NCI-H128 (cell line): ENCODE results near the gene UGT3A2.
"Not testable (repeated sequence)": the region's sequence is repeated elsewhere in the genome, so short reads cannot be mapped to it uniquely, and the experiment has no call there.

Source experiments
- DNase-seq: peaks from one replicate; lab custom pipeline; 2025; ENCODE audit not compliant: unreplicated experiment; lab: John Stamatoyannopoulos, UW

Gene UGT3A2

DNA sequence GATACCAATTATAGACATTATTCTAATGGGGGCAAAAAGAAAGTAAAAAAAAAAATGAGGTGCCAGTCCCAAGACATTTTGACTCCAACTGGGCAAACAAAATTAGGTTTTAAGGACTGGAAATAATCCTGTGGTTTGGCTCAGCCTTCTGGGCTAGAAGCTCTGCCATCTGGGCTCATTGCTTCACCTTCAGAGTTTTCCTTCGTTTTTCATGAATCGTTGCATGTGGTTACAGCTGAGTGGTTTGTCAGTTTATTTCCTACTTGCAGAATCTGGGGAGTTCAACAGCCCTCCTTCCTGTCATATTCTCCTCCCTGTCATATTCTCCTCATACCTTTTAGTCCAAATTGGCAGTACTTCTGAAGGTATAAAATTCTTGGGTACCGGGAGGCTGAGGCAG lies 12.0 kb downstream of the UGT3A2 start:
- no peak for DNase-seq

DNA sequence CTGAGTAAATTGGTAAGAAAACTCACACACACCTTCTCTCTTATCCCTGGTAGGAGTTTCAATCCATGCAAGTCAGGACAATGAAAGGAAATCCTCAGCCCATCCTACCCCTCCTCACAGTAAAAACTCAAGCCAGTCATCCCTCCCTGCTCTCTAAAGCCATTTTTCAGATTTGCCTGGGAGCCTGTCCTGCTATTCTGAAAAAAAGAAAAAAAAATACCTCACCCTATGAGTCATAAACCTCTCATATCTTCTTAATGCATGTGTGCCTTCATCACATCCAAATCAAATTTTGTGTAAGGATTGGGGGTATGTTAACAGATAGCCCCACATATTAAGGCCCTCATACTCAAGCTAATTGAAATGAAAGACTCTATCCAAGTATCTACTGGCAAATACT lies 14.1 kb downstream of the UGT3A2 start:
- DNase-seq, result no peak

DNA sequence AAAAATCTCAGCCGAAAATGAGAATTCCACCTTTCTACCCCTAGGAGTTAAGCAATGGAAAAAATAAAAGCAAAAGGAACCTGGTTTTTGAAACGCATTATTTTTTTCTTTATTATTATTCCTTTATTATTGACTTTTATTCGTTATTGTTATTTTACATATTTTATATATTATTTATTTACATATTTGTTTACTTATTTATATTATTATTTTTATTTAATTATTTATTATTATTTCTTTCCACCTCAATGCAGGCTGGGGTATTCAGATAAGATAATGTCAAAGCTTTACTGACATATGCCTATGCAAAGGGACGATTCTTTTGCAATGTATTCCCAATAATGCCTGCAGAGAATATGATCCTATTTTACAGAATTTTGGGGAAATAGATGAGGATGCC lies 16.7 kb downstream of the UGT3A2 start:
- DNase-seq, result no peak

DNA sequence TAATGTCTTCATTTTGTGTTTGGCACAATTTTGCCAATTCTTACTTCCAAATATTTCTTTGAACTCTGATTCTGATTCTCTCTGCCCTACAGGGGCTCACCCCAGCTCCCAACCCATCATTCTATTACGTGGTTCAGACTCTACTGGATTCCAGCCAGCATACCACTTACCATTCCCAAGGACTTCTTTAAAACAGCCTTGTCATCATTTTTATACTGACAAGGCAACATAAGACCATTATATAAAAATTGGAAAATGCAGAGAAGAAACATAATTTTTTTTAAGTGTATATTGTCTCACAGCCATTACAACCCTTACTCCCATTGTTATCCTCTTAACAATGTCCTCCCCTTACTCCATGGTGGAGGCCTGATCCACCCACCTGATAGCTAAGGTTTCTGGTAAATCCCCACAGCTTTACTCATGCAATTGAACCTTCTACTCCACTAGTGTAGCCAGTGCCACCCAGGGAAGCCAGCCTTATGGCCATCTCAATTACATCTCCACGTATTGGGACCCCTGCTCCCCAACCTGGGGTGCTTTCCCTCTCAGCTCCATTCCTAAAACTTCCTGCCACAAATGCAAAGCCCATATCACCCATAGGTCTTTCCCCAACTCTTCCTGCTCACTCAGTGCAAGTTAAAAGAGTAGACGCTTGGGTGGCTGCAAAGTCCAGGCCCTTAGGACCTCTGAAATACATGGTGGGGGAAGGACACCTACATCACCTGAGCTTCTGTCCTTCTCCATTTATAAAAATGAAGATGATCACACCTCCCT lies 19.1 kb downstream of the UGT3A2 start:
- no peak for DNase-seq

DNA sequence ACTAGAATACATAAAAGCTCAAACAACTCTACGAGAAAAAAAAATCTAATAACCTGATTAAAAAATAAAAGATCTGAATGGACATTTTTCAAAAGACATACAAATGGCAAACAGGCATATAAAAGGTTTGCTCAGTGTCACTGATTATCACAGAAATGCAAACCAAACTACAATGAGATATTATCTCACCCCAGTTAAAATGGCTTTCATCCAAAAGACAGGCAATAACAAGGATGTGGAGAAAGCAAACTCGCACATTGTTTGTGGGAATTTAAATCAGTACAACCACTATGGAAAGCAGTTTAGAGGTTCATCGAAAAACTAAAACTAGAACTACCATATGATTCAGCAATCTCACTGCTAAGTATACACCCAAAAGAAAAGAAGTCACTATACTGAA lies 20.8 kb downstream of the UGT3A2 start:
- no peak for DNase-seq

DNA sequence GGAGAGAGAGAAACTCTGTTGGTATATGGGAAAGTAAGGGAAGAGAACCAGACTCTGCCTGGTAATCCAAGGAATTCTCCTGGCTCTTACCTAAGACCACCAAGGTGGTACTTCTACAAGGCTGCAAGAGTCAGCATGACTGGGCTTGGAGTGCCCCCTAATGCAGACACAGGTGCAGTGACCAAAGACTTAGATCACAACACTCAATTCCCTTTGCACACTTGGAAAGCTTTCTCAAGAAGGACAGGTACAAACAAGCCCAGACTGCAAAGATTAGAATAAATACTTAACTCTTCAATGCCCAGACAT lies 25.2 kb downstream of the UGT3A2 start:
- DNase-seq, result no peak

DNA sequence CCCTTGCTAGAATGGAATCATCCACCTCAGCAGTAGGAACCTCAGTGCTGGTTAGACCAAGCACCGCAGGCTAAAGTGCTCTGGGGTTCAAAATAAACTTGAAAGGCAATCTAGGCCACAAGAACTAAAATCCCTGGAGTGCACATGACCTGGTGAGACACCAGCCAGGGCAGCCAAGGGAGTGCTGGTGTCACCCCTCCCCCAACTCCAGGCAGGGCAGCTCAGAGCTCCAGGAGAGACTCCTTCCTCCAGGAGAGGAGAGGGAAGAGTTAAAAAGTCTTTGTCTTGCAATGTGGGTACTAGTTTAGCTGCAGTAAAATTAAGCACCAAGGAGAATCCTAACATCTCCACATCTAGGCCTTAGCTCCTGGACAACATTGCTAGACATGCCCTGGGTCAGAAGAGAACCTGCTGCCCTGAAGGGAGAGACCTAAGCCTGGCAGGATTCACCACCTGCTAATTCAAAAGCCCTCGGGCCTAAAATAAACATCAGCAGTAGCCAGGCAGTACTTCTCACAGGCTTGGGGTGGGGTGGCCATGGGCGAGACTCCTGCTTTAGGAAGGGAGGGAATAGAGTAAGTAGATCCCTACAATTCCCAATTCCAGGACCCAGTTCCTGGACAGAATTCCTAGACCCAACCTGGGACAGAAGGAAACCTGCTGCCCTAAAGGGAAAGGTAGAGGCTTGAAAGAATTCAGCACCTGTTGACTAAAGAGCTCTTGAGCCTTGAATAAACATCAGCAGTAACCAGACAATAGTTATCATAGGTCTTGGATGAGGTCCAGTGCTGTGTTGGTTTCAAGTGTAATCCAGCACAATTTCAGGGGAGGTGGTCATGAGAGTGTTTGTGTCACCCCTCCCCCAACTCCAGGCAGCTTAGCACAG lies 25.8 kb downstream of the UGT3A2 start:
- DNase-seq, result peak; percentile 25

DNA sequence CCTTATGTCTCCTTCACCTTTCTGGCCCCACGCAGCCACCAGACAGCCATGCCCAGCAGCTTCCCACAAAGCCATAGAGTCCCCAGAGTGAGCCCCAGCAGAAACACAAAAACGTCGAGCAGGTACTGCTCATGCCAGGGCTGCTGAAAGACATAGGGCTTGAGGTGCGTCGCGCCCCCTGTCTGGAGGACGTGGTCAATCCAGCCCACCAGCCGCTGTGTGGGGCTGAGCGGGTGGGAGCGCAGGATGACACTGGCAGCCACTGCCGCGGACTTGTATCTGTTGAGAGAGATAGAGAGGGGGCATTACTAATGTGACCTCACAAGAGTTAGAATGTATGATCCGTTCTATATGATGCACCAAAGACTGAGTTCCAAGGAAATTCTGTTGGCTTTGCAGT lies 31.0 kb downstream of the UGT3A2 start:
- no peak for DNase-seq

DNA sequence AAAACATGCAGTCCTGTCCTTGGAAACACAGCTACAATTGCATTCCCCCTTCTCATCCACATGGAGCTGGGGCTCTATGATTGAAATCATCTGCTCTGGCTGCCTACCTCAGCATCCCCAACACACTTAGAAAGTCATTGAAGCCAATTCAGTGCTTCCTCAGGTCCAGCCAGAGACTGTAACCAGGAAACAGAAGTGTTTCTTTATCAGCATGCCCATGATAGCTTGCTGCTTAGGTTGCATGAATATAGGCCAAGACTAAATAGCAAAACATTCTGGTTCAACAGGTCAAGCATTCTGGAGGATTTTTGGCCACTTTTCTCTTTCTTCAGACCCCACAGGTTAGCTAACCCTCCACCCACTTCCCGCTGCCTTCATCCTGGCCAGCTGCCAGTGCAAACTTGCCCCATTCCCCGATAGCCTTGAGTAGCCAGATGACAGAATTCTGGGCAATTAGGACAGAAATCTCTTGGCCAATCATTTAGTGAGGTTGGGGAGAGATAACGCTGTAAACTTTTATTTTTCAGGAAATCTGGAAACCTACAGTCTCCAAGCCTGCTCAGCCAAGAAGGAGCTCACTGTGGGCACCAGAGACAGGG lies 32.0 kb downstream of the UGT3A2 start:
- DNase-seq, result not testable (repeated sequence)

DNA sequence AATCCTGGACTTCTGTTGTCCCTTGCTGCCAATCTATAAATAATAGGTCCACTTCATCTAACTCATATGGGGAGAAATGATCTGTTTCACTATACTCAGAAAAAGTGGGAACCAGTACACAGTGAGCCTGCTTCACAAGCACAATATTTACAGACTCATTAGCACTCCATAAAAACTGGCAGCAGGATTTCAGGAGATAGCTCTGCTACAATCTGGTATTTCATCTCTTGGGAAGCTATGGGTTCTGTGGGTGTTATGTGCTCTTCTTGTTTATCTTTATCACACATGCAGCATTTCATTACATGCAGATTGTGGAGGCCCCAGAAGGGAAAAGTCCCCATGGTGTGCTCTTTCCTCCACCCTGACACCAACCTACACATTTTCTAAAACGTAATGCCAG lies 33.2 kb downstream of the UGT3A2 start:
- no peak for DNase-seq

DNA sequence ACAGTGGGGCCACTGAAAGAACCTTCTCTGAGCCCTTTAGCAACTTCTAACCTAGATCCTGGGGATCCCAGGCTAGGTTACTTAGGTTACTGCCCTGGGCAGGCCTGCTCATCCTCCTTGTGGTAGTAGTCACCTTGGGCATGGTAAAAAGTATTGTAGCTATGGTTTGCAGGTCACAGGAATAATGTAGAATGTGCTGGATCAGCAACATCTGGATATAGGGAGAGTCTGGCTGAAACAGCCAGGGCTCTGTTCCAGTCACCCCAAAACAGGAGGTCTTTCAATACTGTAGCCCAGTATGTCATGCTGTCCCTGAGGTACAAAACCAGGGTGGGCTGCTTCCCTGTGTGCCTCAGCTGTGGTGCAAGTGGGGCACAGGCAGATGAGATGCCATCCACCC lies 33.6 kb downstream of the UGT3A2 start:
- DNase-seq, result no peak

DNA sequence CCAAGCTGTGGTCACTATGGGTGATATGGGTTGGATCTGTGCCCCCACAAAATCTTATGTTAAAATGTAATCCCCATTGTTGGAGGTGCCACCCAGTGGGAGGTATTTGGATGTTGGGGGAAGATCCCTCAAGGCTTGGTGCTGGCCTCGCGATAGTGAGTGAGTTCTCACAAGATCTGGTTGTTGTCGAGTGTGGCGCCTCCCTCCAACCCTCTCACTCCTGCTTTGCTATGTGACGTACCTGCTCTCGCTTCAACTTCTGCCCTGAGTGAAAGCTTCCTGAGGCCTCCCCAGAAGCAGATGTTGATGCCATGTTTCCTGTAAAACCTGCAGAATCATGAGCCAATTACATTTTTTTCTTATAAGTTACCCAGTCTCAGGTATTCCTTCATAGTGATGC lies 35.5 kb downstream of the UGT3A2 start:
- no peak for DNase-seq

DNA sequence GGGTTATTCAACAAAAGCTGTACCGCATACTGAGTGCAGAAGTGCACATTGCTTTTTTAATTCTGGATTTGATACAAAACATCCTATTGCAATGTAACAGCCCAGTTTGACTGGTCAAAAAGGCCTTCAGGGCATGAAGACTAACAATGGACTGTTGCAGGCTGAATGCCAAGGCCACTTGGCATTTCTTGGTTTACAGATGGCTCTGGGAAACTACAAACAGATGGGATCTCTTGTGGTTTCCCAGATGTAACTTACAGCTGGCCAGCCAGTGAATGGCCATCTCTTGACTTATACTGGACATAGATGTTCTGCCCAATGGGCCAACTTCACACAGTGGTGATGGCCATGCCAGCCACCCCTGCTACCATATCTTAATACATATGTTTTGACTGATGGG lies 36.8 kb downstream of the UGT3A2 start:
- DNase-seq, result no peak

DNA sequence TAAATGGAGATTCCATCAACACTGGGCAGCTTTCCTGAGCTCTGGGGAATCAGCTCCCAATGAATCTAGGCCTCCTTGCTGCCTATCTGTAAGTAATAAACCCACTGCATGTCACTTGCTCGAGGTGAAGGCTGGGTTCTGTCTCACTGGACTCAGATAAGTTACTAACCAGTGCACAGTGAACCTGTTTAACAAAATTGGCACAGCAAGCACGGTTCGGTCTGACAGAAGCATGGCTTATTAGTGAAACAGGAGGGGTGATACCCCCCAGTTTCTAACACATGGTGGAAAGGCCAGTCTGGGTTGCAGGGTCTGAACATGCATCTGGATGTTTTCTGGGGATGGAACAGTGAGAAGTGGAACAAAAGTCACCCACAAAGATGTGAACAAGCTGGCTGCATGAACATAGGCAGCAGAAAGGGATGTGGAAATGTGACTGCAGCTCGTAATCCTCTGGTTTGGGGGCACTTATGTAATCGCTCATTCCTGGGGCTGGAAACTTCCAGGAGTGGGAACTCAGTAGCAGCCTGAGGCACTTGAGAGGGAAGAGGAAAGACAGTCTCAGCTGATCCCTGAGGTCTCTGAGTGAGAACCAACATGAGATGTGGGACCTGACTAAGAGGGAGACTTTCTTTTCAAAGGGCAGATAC lies 37.7 kb downstream of the UGT3A2 start:
- DNase-seq, result no peak

DNA sequence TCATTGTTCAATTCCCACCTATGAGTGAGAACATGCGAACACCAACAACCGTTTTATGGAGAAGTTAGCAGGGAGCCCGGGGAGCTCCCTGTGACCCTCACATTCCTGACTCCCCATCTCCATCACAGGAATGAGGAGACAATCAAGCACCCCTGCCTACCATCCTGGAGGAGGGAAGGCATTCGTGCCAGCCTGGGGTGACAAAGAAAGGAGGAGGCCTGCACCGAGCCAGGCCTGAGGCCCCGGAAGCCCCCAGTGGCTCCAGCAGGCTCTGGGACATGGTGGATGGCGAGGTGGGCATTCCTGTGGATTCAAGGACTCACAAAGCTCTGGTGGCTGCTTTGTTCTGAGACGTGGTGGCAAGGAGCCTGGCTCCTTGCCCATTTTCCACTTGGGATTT lies 39.0 kb downstream of the UGT3A2 start:
- no peak for DNase-seq

DNA sequence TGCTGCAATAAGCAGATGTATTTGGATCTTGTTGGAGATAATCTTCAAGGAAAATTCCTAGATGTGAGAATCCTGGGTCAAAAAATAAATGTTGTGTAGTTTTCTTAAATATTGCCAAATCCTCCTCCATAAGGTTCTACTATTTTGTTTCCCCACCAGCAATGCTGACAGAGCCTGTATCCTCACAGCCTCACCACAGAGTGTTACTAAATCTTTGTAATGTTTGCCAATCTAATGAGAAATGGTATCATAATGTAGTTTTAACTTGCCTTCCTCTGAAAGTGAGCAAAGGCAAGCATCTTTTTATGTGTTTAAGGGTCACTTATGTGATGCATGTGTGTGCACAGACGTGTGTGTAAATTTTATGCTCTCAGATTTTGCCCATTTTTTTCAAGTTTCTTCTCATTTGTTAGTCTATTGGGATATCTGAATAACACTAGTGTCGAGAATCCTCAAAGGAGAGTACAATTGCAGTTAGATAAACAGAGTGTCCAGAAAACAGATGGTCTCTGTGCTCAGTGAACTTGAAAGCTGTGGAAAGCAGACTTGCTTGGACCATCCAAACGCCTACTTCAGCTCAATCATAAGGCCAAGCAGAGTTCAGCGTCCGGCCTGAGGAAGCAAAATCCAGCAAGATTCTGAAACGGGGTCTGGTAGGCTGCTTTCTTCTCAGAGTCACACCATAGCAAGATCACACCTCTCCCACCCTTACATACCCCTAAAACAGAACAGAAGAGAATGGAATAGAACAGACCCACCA lies 39.8 kb downstream of the UGT3A2 start:
- no peak for DNase-seq

DNA sequence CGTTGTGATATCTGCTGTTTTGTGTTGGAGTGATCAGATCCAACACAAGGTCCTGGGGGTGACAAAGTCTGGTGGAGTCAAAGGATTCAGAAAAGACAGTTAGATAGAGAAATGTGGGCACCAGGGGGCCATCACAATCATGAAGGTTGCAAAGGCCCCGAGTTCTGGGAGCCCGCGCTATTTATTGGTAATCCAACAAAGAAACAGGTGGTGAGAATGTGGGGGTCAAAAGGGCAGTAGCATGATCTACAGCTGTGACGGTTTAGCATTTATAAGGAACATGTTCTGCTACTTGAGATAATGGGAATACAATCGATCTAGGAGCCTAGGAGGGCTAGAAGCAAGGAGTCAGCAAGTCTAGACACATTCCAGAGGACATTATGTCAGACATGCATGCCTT lies 44.4 kb downstream of the UGT3A2 start:
- not testable (repeated sequence) for DNase-seq

DNA sequence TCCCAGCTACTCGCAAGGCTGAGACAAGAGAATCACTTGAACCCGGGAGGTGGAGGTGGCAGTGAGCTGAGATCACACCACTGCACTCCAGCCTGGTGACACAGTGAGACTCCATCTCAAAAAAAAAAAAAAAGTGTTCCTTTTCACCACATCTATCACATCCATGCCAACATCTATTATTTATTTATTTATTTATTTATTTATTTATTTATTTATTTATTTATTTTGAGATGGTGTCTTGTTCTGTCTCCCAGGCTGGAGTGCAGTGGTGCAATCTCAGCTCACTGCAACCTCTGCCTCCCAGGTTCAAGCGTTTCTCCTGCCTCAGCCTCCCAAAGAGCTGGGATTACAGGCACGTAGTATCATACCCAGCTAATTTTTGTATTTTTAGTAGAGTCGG lies 47.1 kb downstream of the UGT3A2 start:
- not testable (repeated sequence) for DNase-seq

DNA sequence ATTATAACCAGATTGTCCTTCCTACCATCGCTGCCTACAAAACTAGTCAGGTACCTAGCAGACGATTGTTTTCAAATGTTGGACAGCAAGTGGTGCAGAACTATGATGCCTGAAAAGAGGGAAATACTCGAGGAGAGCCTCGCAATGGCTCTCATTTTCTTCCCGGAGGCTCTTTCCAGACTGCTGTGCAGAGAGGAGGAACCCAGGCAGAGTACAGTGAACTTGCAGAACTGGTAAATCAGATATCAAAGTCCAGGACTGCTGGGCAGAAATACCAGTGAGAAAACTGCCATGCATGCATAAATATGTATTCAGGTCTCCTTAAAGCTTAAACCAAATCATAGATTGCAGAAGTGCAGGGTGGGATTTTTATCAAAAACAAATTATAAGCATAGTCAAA lies 49.1 kb downstream of the UGT3A2 start:
- DNase-seq, result no peak

DNA sequence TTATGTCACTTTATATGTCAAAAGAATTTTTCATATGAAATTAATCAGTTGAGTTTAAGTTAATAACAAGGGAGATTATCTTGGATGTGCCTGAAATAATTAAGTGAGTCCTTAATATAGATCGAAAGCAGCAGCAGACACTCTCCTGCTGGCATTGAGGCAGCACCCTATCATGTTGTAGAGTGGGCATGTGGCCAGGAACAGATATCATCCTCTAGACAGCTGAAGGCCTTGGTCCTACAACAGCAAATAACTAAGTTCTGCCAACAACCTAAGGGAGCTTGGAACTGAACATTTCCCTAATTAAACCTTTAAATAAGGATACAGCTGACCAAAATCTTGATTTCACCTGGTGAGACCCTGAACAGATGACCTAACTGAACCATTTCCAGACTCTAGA lies 49.7 kb downstream of the UGT3A2 start:
- no peak for DNase-seq

DNA sequence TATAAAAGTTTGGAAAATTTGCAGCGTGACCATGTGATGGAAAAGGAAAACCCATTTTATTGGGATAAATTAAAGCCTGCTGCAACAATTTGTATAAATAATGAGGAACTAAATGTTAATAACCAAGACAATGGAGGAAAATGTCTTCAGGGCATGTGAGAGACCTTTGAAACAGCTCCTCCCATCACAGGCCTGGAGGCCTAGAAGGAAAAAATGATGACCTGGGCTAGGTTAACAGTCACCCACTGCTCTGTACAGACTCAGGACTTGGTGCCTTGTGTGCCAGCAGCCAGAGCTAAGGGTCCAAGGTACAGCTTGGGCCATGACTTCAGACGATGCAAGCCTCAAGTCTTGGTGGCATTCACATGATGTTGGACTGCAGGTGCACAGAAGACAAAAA lies 53.5 kb downstream of the UGT3A2 start:
- no peak for DNase-seq
